Glutamatergic neuron (in vitro differentiated cells): ENCODE results near the gene ZNF230. TPM values are rescaled to one million over a fixed set of nuclear protein-coding genes. Genes with fewer than 3 reads are reported as not detected.

Experiments
- DNase-seq: peaks from one replicate; pipeline ENCODE4 v3.0.0; 2022
- H3K27ac Mint-ChIP-seq: one replicate; pipeline ENCODE4 v1.8.0; 2020; ENCODE audit warnings: mild to moderate bottlenecking, mixed read lengths, inconsistent platforms; ENCODE audit not compliant: unreplicated experiment
- H3K27me3 Mint-ChIP-seq: one replicate; pipeline ENCODE4 v1.8.0; 2020; ENCODE audit warnings: mild to moderate bottlenecking, moderate library complexity, mixed read lengths, inconsistent platforms; ENCODE audit not compliant: unreplicated experiment
- H3K36me3 Mint-ChIP-seq: one replicate; pipeline ENCODE4 v1.8.0; 2020; ENCODE audit warnings: mild to moderate bottlenecking, mixed read lengths, inconsistent platforms; ENCODE audit not compliant: unreplicated experiment
- H3K4me1 Mint-ChIP-seq: one replicate; pipeline ENCODE4 v1.8.0; 2020; ENCODE audit warnings: mild to moderate bottlenecking, low read depth, mixed read lengths, inconsistent platforms; ENCODE audit not compliant: unreplicated experiment
- H3K4me3 Mint-ChIP-seq: one replicate; pipeline ENCODE4 v1.8.0; 2020; ENCODE audit warnings: mild to moderate bottlenecking, mixed read lengths, inconsistent platforms; ENCODE audit not compliant: unreplicated experiment
- H3K9me3 Mint-ChIP-seq: one replicate; pipeline ENCODE4 v1.8.0; 2020; ENCODE audit warnings: mild to moderate bottlenecking, moderate library complexity, mixed read lengths, inconsistent platforms; ENCODE audit not compliant: unreplicated experiment
- CTCF ChIP-seq: fragments of 200-600 bp; sonication (generic); IDR thresholded peaks from one replicate; pipeline ENCODE4 v1.5.0; 2021; ENCODE audit not compliant: partially characterized antibody, unreplicated experiment
- total RNA-seq: library from RNA; stranded (reverse); fragmentation: NEBNext Ultra II Directional; extraction: Animal tissue kit (Norgen Biotek cat#: 25700); gene quantifications from one replicate; pipeline ENCODE4 v1.2.1, GENCODE V29; 2021; ENCODE audit not compliant: unreplicated experiment

ZNF230 gene
- total RNA-seq, 1 donor from 2014 or later: 2.8 TPM

DNA sequence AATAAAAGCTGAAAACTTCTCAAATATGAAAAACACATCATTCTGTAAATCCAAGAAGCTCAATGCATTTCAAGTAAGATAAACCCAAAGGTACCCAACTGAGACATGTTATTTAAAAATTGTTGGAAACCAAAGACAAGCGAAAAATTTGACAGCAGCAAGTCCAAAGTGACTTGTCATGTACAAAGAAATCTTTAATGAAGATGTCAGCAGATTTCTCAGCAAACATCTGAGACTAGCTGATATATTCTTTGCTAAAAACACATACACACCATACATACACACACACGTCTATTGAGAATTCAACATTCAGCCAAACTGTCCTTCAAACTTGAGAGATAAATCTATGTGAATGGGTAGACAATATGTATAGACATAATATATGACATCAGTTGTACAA, 16.7 kb downstream of the ZNF230 start:
- no peaks in the 10 kb centered on the region for H3K27me3 Mint-ChIP-seq
- peaks cover 1% of the 10 kb centered on the region for H3K9me3 Mint-ChIP-seq
- no peaks in the 10 kb centered on the region for H3K36me3 Mint-ChIP-seq
- no peak for DNase-seq
- no peak for TF ChIP-seq CTCF
- H3K27ac Mint-ChIP-seq: no peak overlapping the region
- H3K4me1 Mint-ChIP-seq: no peaks in the 10 kb centered on the region
- no peak overlapping the region for H3K4me3 Mint-ChIP-seq

DNA sequence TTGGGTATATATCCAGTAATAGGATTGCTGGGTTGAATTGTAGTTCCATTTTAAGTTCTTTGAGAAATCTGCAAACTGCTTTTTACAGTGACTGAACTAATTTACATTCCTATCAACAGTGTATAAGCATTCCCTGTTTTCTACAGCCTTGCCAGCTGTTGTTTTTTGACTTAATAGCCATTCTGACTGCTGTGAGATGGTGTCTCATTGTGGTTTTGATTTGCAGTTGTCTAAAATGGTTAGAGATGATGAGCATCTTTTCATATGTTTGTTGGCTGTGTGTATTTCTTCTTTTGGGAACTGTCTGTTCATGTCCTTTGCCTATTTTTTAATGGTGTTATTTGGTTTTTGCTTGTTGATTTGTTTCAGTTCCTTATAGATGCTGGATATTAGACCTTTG, 18.5 kb downstream of the ZNF230 start:
- TF ChIP-seq CTCF: no peak
- Mint-ChIP-seq H3K27ac (no peak overlapping the region), H3K4me3 (peak overlapping the region; percentile 7), H3K9me3 (peaks cover 3% of the 10 kb centered on the region), H3K36me3 (no peaks in the 10 kb centered on the region), H3K4me1 (peaks cover 3% of the 10 kb centered on the region), H3K27me3 (no peaks in the 10 kb centered on the region)
- DNase-seq: no peak

DNA sequence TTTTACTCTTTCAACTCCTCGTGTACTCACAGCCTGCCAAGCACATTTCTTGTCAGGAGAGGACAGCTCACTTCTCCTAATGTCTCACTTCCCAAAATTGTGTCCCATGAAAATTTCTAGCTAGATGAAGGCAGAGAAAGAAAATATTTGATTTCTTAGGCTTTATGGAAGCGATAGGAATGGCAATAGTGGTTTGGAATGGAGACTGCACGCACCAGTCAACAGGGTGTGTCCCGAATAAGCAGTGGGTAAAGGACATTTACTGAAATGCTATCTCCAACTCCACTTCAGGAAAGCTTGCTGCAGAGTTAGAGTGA, 22.1 kb downstream of the ZNF230 start:
- H3K27ac Mint-ChIP-seq: peak overlapping the region; percentile 96
- H3K27me3 Mint-ChIP-seq: no peaks in the 10 kb centered on the region
- peaks cover 3% of the 10 kb centered on the region for H3K9me3 Mint-ChIP-seq
- peak overlapping the region; percentile 98 for H3K4me3 Mint-ChIP-seq
- H3K36me3 Mint-ChIP-seq: peaks cover 19% of the 10 kb centered on the region
- no peak for DNase-seq
- H3K4me1 Mint-ChIP-seq: peaks cover 3% of the 10 kb centered on the region
- TF ChIP-seq CTCF: no peak

DNA sequence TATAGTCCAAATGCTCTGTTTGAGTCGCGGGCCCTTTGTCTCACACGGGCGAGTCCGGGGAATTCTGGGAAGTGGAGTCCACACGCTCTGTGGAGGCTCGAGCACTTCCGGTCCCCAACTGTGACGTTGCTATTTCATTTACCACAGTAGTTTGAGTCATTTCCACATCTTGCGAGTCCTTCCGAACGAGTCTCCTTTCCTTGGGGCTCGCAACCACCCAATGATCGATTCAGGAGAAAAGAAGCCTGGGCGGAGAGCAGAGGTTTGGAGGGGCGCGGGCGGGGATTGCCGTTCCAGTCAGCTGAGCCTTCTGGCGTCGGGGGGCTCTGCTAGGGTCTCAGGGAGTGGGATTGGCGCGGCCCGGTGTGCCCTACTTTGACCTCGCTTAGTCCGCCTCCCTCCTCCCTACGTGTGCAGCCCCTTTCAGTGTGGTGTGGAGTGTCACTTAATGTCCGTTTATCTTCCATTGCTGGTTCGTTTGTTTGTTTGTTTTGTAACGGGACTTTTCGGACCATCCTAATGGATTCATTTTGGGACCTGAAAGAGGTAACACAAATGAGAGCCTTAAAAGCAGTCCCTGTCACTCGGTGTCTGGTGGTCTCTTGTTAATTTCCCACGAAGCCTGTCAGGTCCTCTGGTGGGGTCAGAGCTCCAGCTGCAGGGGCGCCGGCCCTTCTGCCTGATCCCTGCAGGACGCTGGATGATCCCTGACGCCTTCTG, 22.6 kb downstream of the ZNF230 start, which contains the start of gene ZNF222:
ZNF222 (plus strand) TSS at position 163 of the 720 bp plus-strand sequence; CDS start at position 221, 58 bp downstream.
- DNase-seq: peak; percentile 75
- no peaks in the 10 kb centered on the region for H3K27me3 Mint-ChIP-seq
- peak within 1 kb of the TSS; percentile 98 for H3K4me3 Mint-ChIP-seq
- peaks cover 24% of the 10 kb centered on the region for H3K36me3 Mint-ChIP-seq
- H3K9me3 Mint-ChIP-seq: peaks cover 3% of the 10 kb centered on the region
- H3K27ac Mint-ChIP-seq: peak within 1 kb of the TSS; percentile 96
- TF ChIP-seq CTCF: no peak
- H3K4me1 Mint-ChIP-seq: peaks cover 3% of the 10 kb centered on the region

- Mint-ChIP-seq H3K4me1 (peaks cover 3% of the 10 kb centered on the region), H3K27me3 (no peaks in the 10 kb centered on the region), H3K27ac (no peak overlapping the region), H3K4me3 (peak overlapping the region; percentile 10), H3K36me3 (peaks cover 37% of the 10 kb centered on the region), H3K9me3 (peaks cover 4% of the 10 kb centered on the region)
- TF ChIP-seq CTCF: no peak
- no peak for DNase-seq
These were observed 23.9 kb downstream of the ZNF230 start for GRCh38 chr19:44026622-44027021.
